ENCODE data around the gene INTS11. TPM values are rescaled to one million over a fixed set of nuclear protein-coding genes. Genes with fewer than 3 reads are reported as not detected.
A peak's percentile ranks its signal among the peaks of the same experiment; 100 is the strongest.

Gene INTS11
- total and polyA plus RNA-seq, 2 of the 13 experiments (the other 11 are each of a cell fraction or from before 2014, with no cell fraction given) = 52.8 to 94.8 TPM

DNA sequence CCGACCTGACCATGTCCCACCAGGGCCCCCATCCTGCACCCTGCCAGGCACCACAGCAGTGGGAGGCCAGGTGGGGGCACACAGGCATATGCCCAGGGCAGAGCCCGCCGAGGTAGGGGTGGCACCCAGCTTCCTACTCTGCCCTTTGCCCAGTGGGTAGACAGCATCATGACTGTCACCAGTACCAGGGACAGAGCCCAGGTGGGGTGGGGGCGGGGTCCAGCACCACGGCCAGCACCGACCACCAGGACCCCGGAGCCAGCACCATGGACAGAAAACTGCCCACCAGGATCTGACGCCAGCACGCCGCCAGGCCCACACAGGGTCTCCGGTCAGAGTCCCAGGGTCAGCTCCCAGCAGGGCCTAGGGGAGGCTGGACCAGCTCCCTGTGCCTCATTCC lies 10.4 kb upstream of the INTS11 start (continued):
- TF ChIP-seq, protein P1, sequence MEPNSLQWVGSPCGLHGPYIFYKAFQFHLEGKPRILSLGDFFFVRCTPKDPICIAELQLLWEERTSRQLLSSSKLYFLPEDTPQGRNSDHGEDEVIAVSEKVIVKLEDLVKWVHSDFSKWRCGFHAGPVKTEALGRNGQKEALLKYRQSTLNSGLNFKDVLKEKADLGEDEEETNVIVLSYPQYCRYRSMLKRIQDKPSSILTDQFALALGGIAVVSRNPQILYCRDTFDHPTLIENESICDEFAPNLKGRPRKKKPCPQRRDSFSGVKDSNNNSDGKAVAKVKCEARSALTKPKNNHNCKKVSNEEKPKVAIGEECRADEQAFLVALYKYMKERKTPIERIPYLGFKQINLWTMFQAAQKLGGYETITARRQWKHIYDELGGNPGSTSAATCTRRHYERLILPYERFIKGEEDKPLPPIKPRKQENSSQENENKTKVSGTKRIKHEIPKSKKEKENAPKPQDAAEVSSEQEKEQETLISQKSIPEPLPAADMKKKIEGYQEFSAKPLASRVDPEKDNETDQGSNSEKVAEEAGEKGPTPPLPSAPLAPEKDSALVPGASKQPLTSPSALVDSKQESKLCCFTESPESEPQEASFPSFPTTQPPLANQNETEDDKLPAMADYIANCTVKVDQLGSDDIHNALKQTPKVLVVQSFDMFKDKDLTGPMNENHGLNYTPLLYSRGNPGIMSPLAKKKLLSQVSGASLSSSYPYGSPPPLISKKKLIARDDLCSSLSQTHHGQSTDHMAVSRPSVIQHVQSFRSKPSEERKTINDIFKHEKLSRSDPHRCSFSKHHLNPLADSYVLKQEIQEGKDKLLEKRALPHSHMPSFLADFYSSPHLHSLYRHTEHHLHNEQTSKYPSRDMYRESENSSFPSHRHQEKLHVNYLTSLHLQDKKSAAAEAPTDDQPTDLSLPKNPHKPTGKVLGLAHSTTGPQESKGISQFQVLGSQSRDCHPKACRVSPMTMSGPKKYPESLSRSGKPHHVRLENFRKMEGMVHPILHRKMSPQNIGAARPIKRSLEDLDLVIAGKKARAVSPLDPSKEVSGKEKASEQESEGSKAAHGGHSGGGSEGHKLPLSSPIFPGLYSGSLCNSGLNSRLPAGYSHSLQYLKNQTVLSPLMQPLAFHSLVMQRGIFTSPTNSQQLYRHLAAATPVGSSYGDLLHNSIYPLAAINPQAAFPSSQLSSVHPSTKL (CRISPR knock-in tag; IDR thresholded peaks at IDR 0.05) = peak; percentile 41; the same call in 1 of the 2 replicates
- TF ChIP-seq, protein P2, sequence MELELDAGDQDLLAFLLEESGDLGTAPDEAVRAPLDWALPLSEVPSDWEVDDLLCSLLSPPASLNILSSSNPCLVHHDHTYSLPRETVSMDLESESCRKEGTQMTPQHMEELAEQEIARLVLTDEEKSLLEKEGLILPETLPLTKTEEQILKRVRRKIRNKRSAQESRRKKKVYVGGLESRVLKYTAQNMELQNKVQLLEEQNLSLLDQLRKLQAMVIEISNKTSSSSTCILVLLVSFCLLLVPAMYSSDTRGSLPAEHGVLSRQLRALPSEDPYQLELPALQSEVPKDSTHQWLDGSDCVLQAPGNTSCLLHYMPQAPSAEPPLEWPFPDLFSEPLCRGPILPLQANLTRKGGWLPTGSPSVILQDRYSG (CRISPR knock-in tag; IDR thresholded peaks at IDR 0.05) = no peak
- TF ChIP-seq, protein P3, sequence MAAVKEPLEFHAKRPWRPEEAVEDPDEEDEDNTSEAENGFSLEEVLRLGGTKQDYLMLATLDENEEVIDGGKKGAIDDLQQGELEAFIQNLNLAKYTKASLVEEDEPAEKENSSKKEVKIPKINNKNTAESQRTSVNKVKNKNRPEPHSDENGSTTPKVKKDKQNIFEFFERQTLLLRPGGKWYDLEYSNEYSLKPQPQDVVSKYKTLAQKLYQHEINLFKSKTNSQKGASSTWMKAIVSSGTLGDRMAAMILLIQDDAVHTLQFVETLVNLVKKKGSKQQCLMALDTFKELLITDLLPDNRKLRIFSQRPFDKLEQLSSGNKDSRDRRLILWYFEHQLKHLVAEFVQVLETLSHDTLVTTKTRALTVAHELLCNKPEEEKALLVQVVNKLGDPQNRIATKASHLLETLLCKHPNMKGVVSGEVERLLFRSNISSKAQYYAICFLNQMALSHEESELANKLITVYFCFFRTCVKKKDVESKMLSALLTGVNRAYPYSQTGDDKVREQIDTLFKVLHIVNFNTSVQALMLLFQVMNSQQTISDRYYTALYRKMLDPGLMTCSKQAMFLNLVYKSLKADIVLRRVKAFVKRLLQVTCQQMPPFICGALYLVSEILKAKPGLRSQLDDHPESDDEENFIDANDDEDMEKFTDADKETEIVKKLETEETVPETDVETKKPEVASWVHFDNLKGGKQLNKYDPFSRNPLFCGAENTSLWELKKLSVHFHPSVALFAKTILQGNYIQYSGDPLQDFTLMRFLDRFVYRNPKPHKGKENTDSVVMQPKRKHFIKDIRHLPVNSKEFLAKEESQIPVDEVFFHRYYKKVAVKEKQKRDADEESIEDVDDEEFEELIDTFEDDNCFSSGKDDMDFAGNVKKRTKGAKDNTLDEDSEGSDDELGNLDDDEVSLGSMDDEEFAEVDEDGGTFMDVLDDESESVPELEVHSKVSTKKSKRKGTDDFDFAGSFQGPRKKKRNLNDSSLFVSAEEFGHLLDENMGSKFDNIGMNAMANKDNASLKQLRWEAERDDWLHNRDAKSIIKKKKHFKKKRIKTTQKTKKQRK (IDR thresholded peaks at IDR 0.05; ENCODE audit: low read length) = no peak
- TF ChIP-seq RARG (CRISPR knock-in tag; IDR thresholded peaks at IDR 0.05; ENCODE audit: low read depth) = no peak
- TF ChIP-seq, protein P4, sequence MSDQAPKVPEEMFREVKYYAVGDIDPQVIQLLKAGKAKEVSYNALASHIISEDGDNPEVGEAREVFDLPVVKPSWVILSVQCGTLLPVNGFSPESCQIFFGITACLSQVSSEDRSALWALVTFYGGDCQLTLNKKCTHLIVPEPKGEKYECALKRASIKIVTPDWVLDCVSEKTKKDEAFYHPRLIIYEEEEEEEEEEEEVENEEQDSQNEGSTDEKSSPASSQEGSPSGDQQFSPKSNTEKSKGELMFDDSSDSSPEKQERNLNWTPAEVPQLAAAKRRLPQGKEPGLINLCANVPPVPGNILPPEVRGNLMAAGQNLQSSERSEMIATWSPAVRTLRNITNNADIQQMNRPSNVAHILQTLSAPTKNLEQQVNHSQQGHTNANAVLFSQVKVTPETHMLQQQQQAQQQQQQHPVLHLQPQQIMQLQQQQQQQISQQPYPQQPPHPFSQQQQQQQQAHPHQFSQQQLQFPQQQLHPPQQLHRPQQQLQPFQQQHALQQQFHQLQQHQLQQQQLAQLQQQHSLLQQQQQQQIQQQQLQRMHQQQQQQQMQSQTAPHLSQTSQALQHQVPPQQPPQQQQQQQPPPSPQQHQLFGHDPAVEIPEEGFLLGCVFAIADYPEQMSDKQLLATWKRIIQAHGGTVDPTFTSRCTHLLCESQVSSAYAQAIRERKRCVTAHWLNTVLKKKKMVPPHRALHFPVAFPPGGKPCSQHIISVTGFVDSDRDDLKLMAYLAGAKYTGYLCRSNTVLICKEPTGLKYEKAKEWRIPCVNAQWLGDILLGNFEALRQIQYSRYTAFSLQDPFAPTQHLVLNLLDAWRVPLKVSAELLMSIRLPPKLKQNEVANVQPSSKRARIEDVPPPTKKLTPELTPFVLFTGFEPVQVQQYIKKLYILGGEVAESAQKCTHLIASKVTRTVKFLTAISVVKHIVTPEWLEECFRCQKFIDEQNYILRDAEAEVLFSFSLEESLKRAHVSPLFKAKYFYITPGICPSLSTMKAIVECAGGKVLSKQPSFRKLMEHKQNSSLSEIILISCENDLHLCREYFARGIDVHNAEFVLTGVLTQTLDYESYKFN (CRISPR knock-in tag; conservative IDR thresholded peaks at IDR 0.05) = no peak
- no peak for TF ChIP-seq CENPT (CRISPR knock-in tag; IDR thresholded peaks at IDR 0.05; ENCODE audit: low read depth)
- TF ChIP-seq SIX4 (CRISPR knock-in tag; IDR thresholded peaks at IDR 0.05) = no peak
- TF ChIP-seq ZNF33A (CRISPR knock-in tag; IDR thresholded peaks at IDR 0.05; ENCODE audit: borderline replicate concordance) = no peak
- TF ChIP-seq, protein P5, sequence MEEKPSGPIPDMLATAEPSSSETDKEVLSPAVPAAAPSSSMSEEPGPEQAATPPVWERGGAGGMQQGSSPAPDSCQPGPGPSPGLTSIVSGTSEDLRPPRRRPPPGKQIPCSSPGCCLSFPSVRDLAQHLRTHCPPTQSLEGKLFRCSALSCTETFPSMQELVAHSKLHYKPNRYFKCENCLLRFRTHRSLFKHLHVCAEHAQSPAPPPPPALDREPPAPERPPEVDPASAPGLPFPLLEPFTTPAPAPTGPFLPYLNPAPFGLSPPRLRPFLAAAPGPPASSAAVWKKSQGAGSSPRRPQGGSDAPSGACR (CRISPR knock-in tag; IDR thresholded peaks at IDR 0.05) = no peak
- TF ChIP-seq EP300 (IDR thresholded peaks at IDR 0.05; ENCODE audit: low read depth in 2 of 2, low read length in 2 of 2) = no peak
- TF ChIP-seq EP300 (CRISPR knock-in tag; IDR thresholded peaks at IDR 0.05; ENCODE audit: borderline replicate concordance) = no peak
